KMS-11 (cell line): ENCODE data around the gene SCFD2.

ENCODE experiments used
- H2AFZ ChIP-seq: fragments of 200-600 bp; sonication (generic); 2 replicates; pipeline ENCODE4 v1.6.1; 2016; ENCODE audit warnings: antibody characterized with exemption, mixed run types, low read depth
- H3K27ac ChIP-seq: fragments of 200-600 bp; sonication (generic); 2 replicates; pipeline ENCODE4 v1.6.1; 2016; ENCODE audit warnings: mild to moderate bottlenecking, mixed run types
- H3K27me3 ChIP-seq: fragments of 200-600 bp; sonication (generic); 2 replicates; pipeline ENCODE4 v1.6.1; 2017; ENCODE audit warnings: mild to moderate bottlenecking, low read depth, mixed run types, moderate library complexity; ENCODE audit not compliant: insufficient read depth
- H3K36me3 ChIP-seq: fragments of 200-600 bp; sonication (generic); 2 replicates; pipeline ENCODE4 v1.6.1; 2017; ENCODE audit warnings: mild to moderate bottlenecking, mixed run types; ENCODE audit not compliant: insufficient read depth
- H3K4me1 ChIP-seq: fragments of 200-600 bp; sonication (generic); 2 replicates; pipeline ENCODE4 v1.6.1; 2016; ENCODE audit warnings: mild to moderate bottlenecking, low read depth, mixed run types; ENCODE audit not compliant: poor library complexity, severe bottlenecking
- H3K4me2 ChIP-seq: fragments of 200-600 bp; sonication (generic); 2 replicates; pipeline ENCODE4 v1.7.0; 2016; ENCODE audit warnings: mild to moderate bottlenecking, mixed run types
- H3K4me3 ChIP-seq: fragments of 200-600 bp; sonication (generic); IDR thresholded peaks from 2 replicates; pipeline ENCODE4 v1.6.1; 2017; ENCODE audit warnings: low read depth, low read length, mixed read lengths; ENCODE audit not compliant: insufficient read depth
- H3K79me2 ChIP-seq: fragments of 200-600 bp; sonication (generic); 2 replicates; pipeline ENCODE4 v1.6.1; 2016; ENCODE audit warnings: low read depth, mixed run types; ENCODE audit not compliant: insufficient read depth
- H3K9ac ChIP-seq: fragments of 200-600 bp; sonication (generic); 2 replicates; pipeline ENCODE4 v1.6.1; 2016; ENCODE audit warnings: mild to moderate bottlenecking, mixed run types
- H4K20me1 ChIP-seq: fragments of 200-600 bp; sonication (generic); 2 replicates; pipeline ENCODE4 v1.6.1; 2016; ENCODE audit warnings: mild to moderate bottlenecking, mixed run types; ENCODE audit not compliant: insufficient read depth
- TF ChIP-seq, protein P1 (sequence below): fragments of 200-600 bp; sonication (generic); conservative IDR thresholded peaks from 2 replicates; pipeline ENCODE4 v1.6.1; 2017; ENCODE audit warnings: low read depth, mild to moderate bottlenecking, antibody characterized with exemption, low read length, moderate library complexity, mixed read lengths

SCFD2 gene

DNA sequence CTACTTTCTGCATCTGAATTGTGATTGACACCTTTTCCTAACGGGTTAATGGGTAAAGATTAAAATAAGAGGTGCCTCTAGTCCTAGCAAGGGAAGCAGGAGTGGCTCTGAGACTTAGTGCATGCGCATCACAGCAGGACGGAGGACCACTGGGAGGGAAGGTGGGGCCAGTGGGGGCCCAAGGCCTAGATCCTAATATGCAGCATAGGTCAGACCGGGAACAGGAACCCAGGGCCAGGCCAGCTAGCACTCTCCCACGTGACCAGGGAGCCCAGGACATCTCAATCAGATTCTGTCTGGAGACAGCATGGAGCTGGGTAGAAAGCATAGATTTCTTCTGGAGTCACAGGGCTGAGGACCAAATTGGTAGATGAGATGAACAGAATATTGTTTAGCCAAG, 448.0 kb downstream of the SCFD2 start:
- no peaks in the 10 kb centered on the region for H3K79me2 ChIP-seq

DNA sequence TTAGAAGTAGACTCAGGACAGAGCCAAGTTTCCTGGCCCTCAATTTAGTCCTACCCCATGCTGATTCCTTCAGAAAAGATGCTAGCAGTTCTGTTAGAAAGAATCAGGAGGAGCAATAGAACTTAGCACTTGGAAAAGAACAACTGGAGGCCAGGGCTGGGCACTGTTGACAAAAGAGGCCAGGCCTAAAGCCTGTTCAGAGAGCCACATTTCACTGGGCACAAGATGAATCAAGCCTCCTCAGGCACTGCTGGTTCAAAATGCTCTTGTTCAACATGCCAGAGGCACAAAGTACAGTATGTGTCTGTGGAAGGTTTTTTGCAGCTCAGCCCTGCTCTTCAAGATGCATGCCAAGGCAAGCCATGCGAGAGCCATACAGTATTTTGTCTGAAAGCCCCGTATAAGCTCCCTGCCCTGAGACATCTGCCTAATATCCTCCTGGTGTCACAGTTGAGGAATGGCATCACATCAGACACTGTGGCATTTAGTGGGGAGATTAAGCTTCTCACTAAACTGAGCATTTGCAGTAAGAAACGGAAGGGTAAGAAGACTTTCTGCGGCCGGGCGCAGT, 450.0 kb downstream of the SCFD2 start:
- no peak overlapping the region for H3K4me3 ChIP-seq
- no peaks in the 10 kb centered on the region for H3K4me1 ChIP-seq
- no peaks in the 10 kb centered on the region for H3K27me3 ChIP-seq
- no peak overlapping the region for H2AFZ ChIP-seq
- TF ChIP-seq, protein P1, sequence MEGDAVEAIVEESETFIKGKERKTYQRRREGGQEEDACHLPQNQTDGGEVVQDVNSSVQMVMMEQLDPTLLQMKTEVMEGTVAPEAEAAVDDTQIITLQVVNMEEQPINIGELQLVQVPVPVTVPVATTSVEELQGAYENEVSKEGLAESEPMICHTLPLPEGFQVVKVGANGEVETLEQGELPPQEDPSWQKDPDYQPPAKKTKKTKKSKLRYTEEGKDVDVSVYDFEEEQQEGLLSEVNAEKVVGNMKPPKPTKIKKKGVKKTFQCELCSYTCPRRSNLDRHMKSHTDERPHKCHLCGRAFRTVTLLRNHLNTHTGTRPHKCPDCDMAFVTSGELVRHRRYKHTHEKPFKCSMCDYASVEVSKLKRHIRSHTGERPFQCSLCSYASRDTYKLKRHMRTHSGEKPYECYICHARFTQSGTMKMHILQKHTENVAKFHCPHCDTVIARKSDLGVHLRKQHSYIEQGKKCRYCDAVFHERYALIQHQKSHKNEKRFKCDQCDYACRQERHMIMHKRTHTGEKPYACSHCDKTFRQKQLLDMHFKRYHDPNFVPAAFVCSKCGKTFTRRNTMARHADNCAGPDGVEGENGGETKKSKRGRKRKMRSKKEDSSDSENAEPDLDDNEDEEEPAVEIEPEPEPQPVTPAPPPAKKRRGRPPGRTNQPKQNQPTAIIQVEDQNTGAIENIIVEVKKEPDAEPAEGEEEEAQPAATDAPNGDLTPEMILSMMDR: no peak
- no peak overlapping the region for H3K27ac ChIP-seq
- no peaks in the 10 kb centered on the region for H3K36me3 ChIP-seq
- H3K4me2 ChIP-seq: no peak overlapping the region
- no peak overlapping the region for H3K9ac ChIP-seq
- H3K79me2 ChIP-seq: no peaks in the 10 kb centered on the region
- H4K20me1 ChIP-seq: no peaks in the 10 kb centered on the region

More for the DNA sequence above, 448.0 kb downstream of the SCFD2 start:
- H3K36me3 ChIP-seq: no peaks in the 10 kb centered on the region
- no peak overlapping the region for H3K4me3 ChIP-seq
- no peak overlapping the region for H3K4me2 ChIP-seq
- H3K27ac ChIP-seq: no peak overlapping the region
- no peaks in the 10 kb centered on the region for H3K27me3 ChIP-seq
- no peak overlapping the region for H3K9ac ChIP-seq
- no peaks in the 10 kb centered on the region for H4K20me1 ChIP-seq
- TF ChIP-seq, protein P1: no peak
- no peak overlapping the region for H2AFZ ChIP-seq
- no peaks in the 10 kb centered on the region for H3K4me1 ChIP-seq

DNA sequence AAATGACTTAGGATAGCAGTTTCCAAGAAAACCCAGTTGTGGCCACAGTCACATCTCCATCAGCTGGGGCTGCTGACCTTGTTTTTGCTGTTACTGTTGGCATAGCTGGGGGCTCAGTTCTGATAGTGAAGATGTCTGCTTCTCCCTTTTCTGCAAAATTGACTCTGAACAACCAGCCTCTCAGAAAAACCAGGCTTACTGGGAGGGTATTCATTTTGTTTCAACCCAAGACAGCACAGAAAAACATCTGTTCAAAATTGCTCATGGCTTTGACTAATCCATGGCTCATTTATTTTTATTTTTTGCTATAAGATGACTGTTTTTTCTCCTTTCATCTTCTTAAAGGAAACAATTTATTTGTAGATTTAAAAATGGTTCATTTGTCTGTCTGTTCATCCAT, 450.7 kb downstream of the SCFD2 start:
- Histone ChIP-seq H3K27ac (no peak overlapping the region), H3K4me2 (no peak overlapping the region), H3K4me1 (no peaks in the 10 kb centered on the region), H3K4me3 (no peak overlapping the region), H4K20me1 (no peaks in the 10 kb centered on the region), H3K9ac (no peak overlapping the region), H3K36me3 (no peaks in the 10 kb centered on the region), H2AFZ (no peak overlapping the region), H3K27me3 (no peaks in the 10 kb centered on the region), H3K79me2 (no peaks in the 10 kb centered on the region)
- TF ChIP-seq, protein P1: no peak

DNA sequence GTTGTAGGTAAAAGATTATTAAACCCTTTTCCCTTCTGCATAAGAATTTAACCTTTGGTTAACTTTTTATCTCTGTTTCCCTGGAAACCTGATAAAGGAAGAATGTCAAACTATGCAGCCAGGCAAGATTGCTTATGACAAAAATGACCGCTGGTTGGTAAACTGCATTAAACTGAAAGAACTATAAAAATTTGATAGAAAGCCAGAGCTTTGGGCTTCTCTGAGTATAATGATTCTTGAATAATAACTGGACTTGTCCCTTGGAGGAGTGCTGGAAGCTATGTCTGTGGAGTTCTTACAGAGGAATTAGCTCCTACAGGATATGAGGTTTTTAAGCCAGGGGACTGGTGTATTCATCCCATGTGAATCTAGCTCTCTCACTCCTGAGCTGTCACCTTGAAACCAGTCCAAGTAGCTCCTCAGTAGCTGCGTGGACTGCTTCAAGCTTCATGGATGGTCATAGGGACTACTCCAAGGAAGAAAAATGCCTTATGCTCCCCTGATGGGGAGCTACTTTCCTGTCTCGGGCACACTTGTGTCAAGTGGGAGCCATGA, 451.7 kb downstream of the SCFD2 start:
- no peak overlapping the region for H2AFZ ChIP-seq
- no peaks in the 10 kb centered on the region for H3K27me3 ChIP-seq
- H3K27ac ChIP-seq: no peak overlapping the region
- H3K36me3 ChIP-seq: no peaks in the 10 kb centered on the region
- no peaks in the 10 kb centered on the region for H4K20me1 ChIP-seq
- no peaks in the 10 kb centered on the region for H3K4me1 ChIP-seq
- H3K9ac ChIP-seq: no peak overlapping the region
- no peak overlapping the region for H3K4me2 ChIP-seq
- no peaks in the 10 kb centered on the region for H3K79me2 ChIP-seq
- TF ChIP-seq, protein P1: no peak
- H3K4me3 ChIP-seq: no peak overlapping the region
